Measurements from ENCODE around the gene LSM7.
"Not testable (repeated sequence)": the region's sequence is repeated elsewhere in the genome, so short reads cannot be mapped to it uniquely, and the experiment has no call there.

The LSM7 gene

GRCh38 chr19:2354670-2355069 is 26.3 kb upstream of the LSM7 start:
- no peak for DNase-seq

- no peak for DNase-seq
Measured at GRCh38 chr19:2353887-2354592, 25.7 kb upstream of the LSM7 start.

GRCh38 chr19:2353159-2353886 is 24.9 kb upstream of the LSM7 start:
- DNase-seq: no peak

- no peak for DNase-seq
Measured at GRCh38 chr19:2352121-2352520, 23.7 kb upstream of the LSM7 start.

GRCh38 chr19:2351591-2351990 is 23.2 kb upstream of the LSM7 start:
- no peak for DNase-seq

- no peak for DNase-seq
Measured at GRCh38 chr19:2350656-2351055, 22.3 kb upstream of the LSM7 start.

GRCh38 chr19:2349818-2350217 is 21.4 kb upstream of the LSM7 start:
- not testable (repeated sequence) for DNase-seq

- no peak for DNase-seq
Measured at GRCh38 chr19:2345794-2346663, 17.6 kb upstream of the LSM7 start.

- peak; percentile 7 for DNase-seq
Measured at GRCh38 chr19:2345076-2345475, 16.7 kb upstream of the LSM7 start.

GRCh38 chr19:2344381-2344870 is 16.0 kb upstream of the LSM7 start:
- no peak for DNase-seq

GRCh38 chr19:2343289-2343982 is 15.1 kb upstream of the LSM7 start:
- no peak for DNase-seq

- no peak for DNase-seq
Measured at GRCh38 chr19:2342656-2343288, 14.4 kb upstream of the LSM7 start.

- DNase-seq: no peak
Measured at GRCh38 chr19:2341982-2342381, 13.6 kb upstream of the LSM7 start.

GRCh38 chr19:2341244-2341751 is 12.9 kb upstream of the LSM7 start:
- DNase-seq: no peak

- no peak for DNase-seq
Measured at GRCh38 chr19:2340496-2341243, 12.3 kb upstream of the LSM7 start.

GRCh38 chr19:2339644-2340310 is 11.4 kb upstream of the LSM7 start:
- DNase-seq: no peak

- no peak for DNase-seq
Measured at GRCh38 chr19:2338751-2339643, 10.6 kb upstream of the LSM7 start.

- DNase-seq: no peak
Measured at GRCh38 chr19:2338055-2338615, 9.7 kb upstream of the LSM7 start.

GRCh38 chr19:2337329-2337707 is 8.9 kb upstream of the LSM7 start:
- no peak for DNase-seq

All from activated naive CD4-positive, alpha-beta T cell treated with anti-CD3 and anti-CD28 coated beads, Interleukin-2, amount 50 U/mL, for 16 hours (primary cell).